NCI-H82 treated with DMSO at 0.1 percent for 48 hours (cell line): ENCODE measurements around the gene SLC6A13.
A peak's percentile ranks its signal among the peaks of the same experiment; 100 is the strongest.

Experiments used
- DNase-seq: peaks from one replicate; lab custom pipeline; 2025; ENCODE audit not compliant: unreplicated experiment; lab: John Stamatoyannopoulos, UW

The SLC6A13 gene

GRCh38 chr12:179885-180284, 82.8 kb downstream of the SLC6A13 start:
- DNase-seq: no peak

GRCh38 chr12:179131-179884, 83.3 kb downstream of the SLC6A13 start:
- no peak for DNase-seq

DNA sequence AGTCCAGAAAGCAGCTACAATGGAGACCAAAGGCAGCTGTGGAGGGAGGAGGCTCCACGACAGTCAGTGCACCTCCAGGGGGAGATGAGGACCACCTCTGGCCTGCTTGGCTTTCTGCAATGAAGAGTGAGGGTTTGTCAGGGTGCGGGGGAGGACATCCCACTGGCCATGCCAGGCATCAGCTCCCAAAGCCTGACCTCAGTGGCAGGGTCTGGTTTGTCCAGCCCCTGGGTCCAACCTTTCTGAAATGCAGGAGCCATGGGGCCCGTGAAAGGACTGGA, 83.9 kb downstream of the SLC6A13 start:
- no peak for DNase-seq

DNA sequence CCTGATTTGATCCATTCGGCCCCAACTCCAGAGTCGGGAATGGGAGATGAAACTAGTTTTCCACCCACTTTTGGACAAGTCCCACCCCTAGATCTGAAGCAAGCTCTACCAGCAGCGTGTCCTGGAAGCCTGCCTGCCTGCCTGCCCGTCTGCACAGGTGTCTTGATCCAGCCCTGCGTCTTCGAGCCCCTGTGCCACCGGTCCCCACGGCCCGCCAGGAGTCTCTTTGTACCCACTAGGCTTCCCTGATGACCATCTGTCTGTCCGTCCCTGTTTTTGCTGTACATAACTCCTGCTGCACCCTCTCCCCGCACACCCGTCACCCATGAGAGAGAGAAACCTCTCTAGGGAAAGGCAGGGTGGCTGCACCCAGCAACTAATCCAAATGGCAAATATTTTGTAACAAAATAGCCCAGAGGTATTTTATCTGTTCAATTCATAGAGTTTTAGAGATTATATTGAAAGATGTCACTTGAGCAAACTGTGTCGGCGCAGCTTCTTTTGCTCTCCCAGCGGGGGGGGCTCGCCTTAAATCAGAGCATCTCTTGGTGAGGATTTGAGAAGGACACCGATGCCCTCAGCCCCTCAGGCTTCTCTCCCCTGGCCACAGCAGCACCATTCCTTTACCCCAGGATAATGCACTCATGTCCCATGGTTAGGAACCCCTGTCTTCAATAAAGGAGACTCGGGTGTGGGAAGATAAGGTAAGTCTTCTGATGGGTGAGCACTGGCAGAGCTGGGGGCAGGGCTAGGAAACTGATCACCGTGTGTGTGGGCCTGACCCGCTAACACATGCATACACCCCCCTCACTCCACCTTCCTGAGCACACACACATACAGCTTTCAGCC, 84.4 kb downstream of the SLC6A13 start:
- no peak for DNase-seq

GRCh38 chr12:177336-177979, 85.2 kb downstream of the SLC6A13 start:
- DNase-seq: no peak

- DNase-seq: peak; percentile 43
Observed at GRCh38 chr12:176321-177181, 86.1 kb downstream of the SLC6A13 start.

- no peak for DNase-seq
Observed at GRCh38 chr12:175759-176158, 86.9 kb downstream of the SLC6A13 start.

GRCh38 chr12:175250-175649, 87.4 kb downstream of the SLC6A13 start:
- no peak for DNase-seq

DNA sequence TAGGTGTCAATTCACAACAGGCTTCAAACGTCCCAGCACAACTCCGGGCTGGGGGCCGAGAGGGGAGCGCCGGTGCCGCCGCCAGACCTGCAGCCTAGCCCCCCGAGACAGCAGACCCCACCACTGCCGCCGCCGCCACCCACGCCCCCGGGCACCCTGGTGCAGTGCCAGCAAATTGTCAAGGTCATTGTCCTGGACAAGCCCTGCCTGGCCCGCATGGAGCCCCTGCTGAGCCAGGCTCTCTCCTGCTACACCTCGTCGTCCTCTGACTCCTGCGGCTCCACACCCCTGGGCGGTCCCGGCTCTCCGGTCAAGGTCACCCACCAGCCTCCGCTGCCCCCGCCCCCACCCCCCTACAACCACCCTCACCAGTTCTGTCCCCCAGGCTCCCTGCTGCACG, 88.0 kb downstream of the SLC6A13 start:
- DNase-seq: no peak

DNA sequence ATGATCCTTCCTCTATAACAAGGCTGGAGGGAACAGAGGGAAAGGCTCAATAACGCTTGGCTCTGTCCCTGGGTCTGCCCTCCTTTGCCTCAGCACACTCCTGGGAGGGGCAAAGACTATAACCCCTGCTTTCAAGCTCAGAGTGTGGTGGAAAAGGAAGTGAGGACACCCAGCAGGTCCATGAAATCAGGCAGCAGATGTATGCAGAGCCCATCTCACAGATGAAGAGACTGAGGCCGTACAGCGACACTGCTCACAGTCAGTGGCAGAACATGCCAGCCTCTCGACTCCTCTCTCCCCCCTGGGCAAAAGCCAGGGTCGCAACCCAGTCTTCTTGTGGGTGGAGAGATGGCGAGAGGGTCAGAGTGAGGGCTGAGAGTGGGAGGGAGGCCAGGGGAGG, 88.5 kb downstream of the SLC6A13 start:
- no peak for DNase-seq

GRCh38 chr12:172732-173161, 89.9 kb downstream of the SLC6A13 start:
- no peak for DNase-seq

DNA sequence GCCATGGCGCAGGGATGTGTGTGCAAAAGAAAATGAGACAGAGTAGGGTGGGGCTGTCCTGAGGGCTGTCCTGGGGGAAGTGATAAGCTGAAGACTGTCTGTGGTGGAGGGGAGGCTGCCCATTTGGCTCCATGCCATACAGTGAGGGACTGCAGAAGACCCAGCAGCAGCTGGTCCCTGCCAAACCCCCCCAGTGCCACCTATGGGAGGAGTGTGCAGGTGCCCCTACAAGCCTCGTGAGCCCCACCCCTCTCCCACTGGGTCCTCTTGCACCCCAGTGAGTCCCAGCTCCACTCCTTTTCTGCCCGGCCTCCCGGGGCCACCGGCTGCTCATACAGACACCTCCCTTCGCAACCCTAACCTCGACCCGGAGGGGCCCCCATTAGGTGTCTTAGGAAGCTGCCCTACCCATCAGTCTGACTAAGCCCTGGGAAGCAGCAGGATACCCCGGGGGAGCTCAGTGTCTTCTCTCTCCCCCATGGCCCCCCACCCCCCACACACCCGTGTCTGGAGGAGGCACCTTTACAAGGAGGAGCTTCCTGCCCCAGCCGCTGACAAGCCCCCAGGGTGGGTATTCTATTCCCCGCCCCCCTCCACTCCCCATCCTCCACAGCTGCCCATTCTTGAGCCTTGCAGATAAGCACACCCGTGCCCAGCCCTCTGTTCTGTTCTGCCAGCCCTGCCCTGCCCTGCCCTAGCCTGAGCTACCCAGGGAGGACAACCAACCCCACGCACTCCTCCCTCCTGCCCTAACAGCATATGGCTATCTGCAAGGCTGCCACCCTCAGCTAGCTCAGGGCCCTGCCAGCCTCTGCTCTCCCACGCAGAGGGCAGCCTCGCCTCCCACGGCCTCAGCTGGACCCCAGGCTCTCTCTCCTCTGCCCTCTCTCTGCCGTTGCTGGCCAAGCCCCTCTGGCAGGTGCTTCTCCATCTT, 90.6 kb downstream of the SLC6A13 start:
- no peak for DNase-seq

DNA sequence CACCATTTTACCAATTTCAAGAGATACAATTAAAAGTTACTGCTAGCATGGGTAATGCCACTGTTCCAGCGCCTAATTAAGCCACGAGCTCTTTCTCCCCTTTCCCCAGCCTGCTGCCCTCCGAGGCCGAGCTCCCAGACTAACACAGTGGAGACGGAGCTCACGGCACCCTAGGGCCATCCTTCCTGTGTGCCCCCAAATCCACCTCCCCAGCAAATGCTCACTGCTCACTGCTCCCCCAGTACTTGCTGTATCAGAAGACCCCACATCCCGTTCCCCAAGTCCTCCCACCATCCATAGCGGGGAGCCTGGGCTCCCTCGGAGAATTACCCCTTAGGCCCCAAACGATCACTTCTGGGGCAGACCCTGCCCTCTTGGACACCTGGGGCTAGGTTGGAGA, 91.4 kb downstream of the SLC6A13 start:
- no peak for DNase-seq
